UCSD-AML1 (cell line): ENCODE measurements around the gene INTS15.
"Not testable (repeated sequence)": the region's sequence is repeated elsewhere in the genome, so short reads cannot be mapped to it uniquely, and the experiment has no call there.

Source experiments
- DNase-seq: peaks from one replicate; lab custom pipeline; 2025; ENCODE audit not compliant: unreplicated experiment; lab: John Stamatoyannopoulos, UW

Gene INTS15

GRCh38 chr7:6576867-6577368 is 12.9 kb upstream of the INTS15 start:
- not testable (repeated sequence) for DNase-seq

GRCh38 chr7:6577369-6578113 is 12.3 kb upstream of the INTS15 start, which contains the start of gene ZDHHC4:
TSS of gene ZDHHC4 (plus strand) at chr7:6577454. CDS start at chr7:6580562, 3,108 bp downstream.
- peak; percentile 81 for DNase-seq

GRCh38 chr7:6578114-6579084 is 11.4 kb upstream of the INTS15 start:
- no peak for DNase-seq

GRCh38 chr7:6579446-6579845 is 10.4 kb upstream of the INTS15 start:
- DNase-seq: no peak

GRCh38 chr7:6585746-6586432 is 3.9 kb upstream of the INTS15 start:
- DNase-seq: not testable (repeated sequence)

GRCh38 chr7:6588566-6588965 is 1.3 kb upstream of the INTS15 start:
- no peak for DNase-seq

GRCh38 chr7:6589151-6589828 is 531 bp upstream of the INTS15 start:
- DNase-seq: no peak

- DNase-seq: no peak
Measured at GRCh38 chr7:6590645-6591110, 857 bp downstream of the INTS15 start.

- no peak for DNase-seq
Measured at GRCh38 chr7:6600093-6600492, 10.3 kb downstream of the INTS15 start.

- no peak for DNase-seq
Measured at GRCh38 chr7:6604458-6604857, 14.6 kb downstream of the INTS15 start.

GRCh38 chr7:6606866-6607583 is 17.2 kb downstream of the INTS15 start:
- DNase-seq: no peak

- DNase-seq: no peak
Measured at GRCh38 chr7:6607651-6608051, 17.8 kb downstream of the INTS15 start.

GRCh38 chr7:6608081-6608480 is 18.3 kb downstream of the INTS15 start:
- DNase-seq: no peak

GRCh38 chr7:6608794-6609193 is 19.0 kb downstream of the INTS15 start:
- DNase-seq: no peak

GRCh38 chr7:6612819-6613218 is 23.0 kb downstream of the INTS15 start:
- no peak for DNase-seq

- DNase-seq: no peak
Measured at GRCh38 chr7:6613706-6614105, 23.9 kb downstream of the INTS15 start.

GRCh38 chr7:6614953-6615722 is 25.3 kb downstream of the INTS15 start, which contains the start of gene ZNF853:
TSS of gene ZNF853 (plus strand) at chr7:6615610. CDS start at chr7:6616175, 565 bp downstream.
- no peak for DNase-seq

GRCh38 chr7:6615723-6616555 is 26.1 kb downstream of the INTS15 start:
- DNase-seq: no peak
